KMS-11 (cell line): ENCODE measurements around the gene RNF4.

Experiments
- H2AFZ ChIP-seq: fragments of 200-600 bp; sonication (generic); 2 replicates; pipeline ENCODE4 v1.6.1; 2016; ENCODE audit warnings: antibody characterized with exemption, mixed run types, low read depth
- H3K27ac ChIP-seq: fragments of 200-600 bp; sonication (generic); 2 replicates; pipeline ENCODE4 v1.6.1; 2016; ENCODE audit warnings: mild to moderate bottlenecking, mixed run types
- H3K27me3 ChIP-seq: fragments of 200-600 bp; sonication (generic); 2 replicates; pipeline ENCODE4 v1.6.1; 2017; ENCODE audit warnings: mild to moderate bottlenecking, low read depth, mixed run types, moderate library complexity; ENCODE audit not compliant: insufficient read depth
- H3K36me3 ChIP-seq: fragments of 200-600 bp; sonication (generic); 2 replicates; pipeline ENCODE4 v1.6.1; 2017; ENCODE audit warnings: mild to moderate bottlenecking, mixed run types; ENCODE audit not compliant: insufficient read depth
- H3K4me1 ChIP-seq: fragments of 200-600 bp; sonication (generic); 2 replicates; pipeline ENCODE4 v1.6.1; 2016; ENCODE audit warnings: mild to moderate bottlenecking, low read depth, mixed run types; ENCODE audit not compliant: poor library complexity, severe bottlenecking
- H3K4me2 ChIP-seq: fragments of 200-600 bp; sonication (generic); 2 replicates; pipeline ENCODE4 v1.7.0; 2016; ENCODE audit warnings: mild to moderate bottlenecking, mixed run types
- H3K4me3 ChIP-seq: fragments of 200-600 bp; sonication (generic); IDR thresholded peaks from 2 replicates; pipeline ENCODE4 v1.6.1; 2017; ENCODE audit warnings: low read depth, low read length, mixed read lengths; ENCODE audit not compliant: insufficient read depth
- H3K79me2 ChIP-seq: fragments of 200-600 bp; sonication (generic); 2 replicates; pipeline ENCODE4 v1.6.1; 2016; ENCODE audit warnings: low read depth, mixed run types; ENCODE audit not compliant: insufficient read depth
- H3K9ac ChIP-seq: fragments of 200-600 bp; sonication (generic); 2 replicates; pipeline ENCODE4 v1.6.1; 2016; ENCODE audit warnings: mild to moderate bottlenecking, mixed run types
- H4K20me1 ChIP-seq: fragments of 200-600 bp; sonication (generic); 2 replicates; pipeline ENCODE4 v1.6.1; 2016; ENCODE audit warnings: mild to moderate bottlenecking, mixed run types; ENCODE audit not compliant: insufficient read depth
- CTCF ChIP-seq: fragments of 200-600 bp; sonication (generic); conservative IDR thresholded peaks from 2 replicates; pipeline ENCODE4 v1.6.1; 2017; ENCODE audit warnings: low read depth, mild to moderate bottlenecking, antibody characterized with exemption, low read length, moderate library complexity, mixed read lengths

Gene RNF4

GRCh38 chr4:2494992-2495391, 26.1 kb downstream of the RNF4 start:
- H3K4me3 ChIP-seq = no peak overlapping the region
- H3K4me1 ChIP-seq = peaks cover 4% of the 10 kb centered on the region
- no peak overlapping the region for H3K9ac ChIP-seq
- no peak for TF ChIP-seq CTCF
- H3K79me2 ChIP-seq = peaks cover 26% of the 10 kb centered on the region; the same call in 1 of the 2 replicates
- H3K27me3 ChIP-seq = no peaks in the 10 kb centered on the region
- H4K20me1 ChIP-seq = no peaks in the 10 kb centered on the region
- no peak overlapping the region for H3K27ac ChIP-seq
- H3K4me2 ChIP-seq = no peak overlapping the region
- no peak overlapping the region for H2AFZ ChIP-seq
- no peaks in the 10 kb centered on the region for H3K36me3 ChIP-seq

GRCh38 chr4:2497324-2497723, 28.4 kb downstream of the RNF4 start:
- no peaks in the 10 kb centered on the region for H3K4me1 ChIP-seq
- no peak overlapping the region for H3K9ac ChIP-seq
- no peak overlapping the region for H3K4me2 ChIP-seq

GRCh38 chr4:2497931-2498330, 29.0 kb downstream of the RNF4 start:
- peaks cover 6% of the 10 kb centered on the region; the same call in 1 of the 2 replicates for H3K79me2 ChIP-seq
- H3K4me3 ChIP-seq = no peak overlapping the region

More at GRCh38 chr4:2497324-2497723, 28.4 kb downstream of the RNF4 start:
- Histone ChIP-seq H3K36me3 (no peaks in the 10 kb centered on the region), H4K20me1 (no peaks in the 10 kb centered on the region), H3K79me2 (peaks cover 9% of the 10 kb centered on the region; the same call in 1 of the 2 replicates), H3K4me3 (no peak overlapping the region), H3K27me3 (no peaks in the 10 kb centered on the region), H2AFZ (no peak overlapping the region), H3K27ac (no peak overlapping the region)
- TF ChIP-seq CTCF = no peak

GRCh38 chr4:2500547-2500946, 31.6 kb downstream of the RNF4 start:
- Histone ChIP-seq H3K79me2 (no peaks in the 10 kb centered on the region), H2AFZ (no peak overlapping the region), H3K27me3 (no peaks in the 10 kb centered on the region), H3K36me3 (no peaks in the 10 kb centered on the region), H3K4me1 (no peaks in the 10 kb centered on the region), H4K20me1 (no peaks in the 10 kb centered on the region), H3K4me3 (no peak overlapping the region), H3K9ac (no peak overlapping the region), H3K4me2 (no peak overlapping the region), H3K27ac (no peak overlapping the region)
- no peak for TF ChIP-seq CTCF

More at GRCh38 chr4:2497931-2498330, 29.0 kb downstream of the RNF4 start:
- Histone ChIP-seq H3K36me3 (no peaks in the 10 kb centered on the region), H3K4me2 (no peak overlapping the region), H2AFZ (no peak overlapping the region), H3K27me3 (no peaks in the 10 kb centered on the region), H3K4me1 (no peaks in the 10 kb centered on the region), H4K20me1 (no peaks in the 10 kb centered on the region), H3K27ac (no peak overlapping the region), H3K9ac (no peak overlapping the region)
- no peak for TF ChIP-seq CTCF
